ENCODE results near the gene ATAD2B. TPM values are rescaled to one million over a fixed set of nuclear protein-coding genes. Genes with fewer than 3 reads are reported as not detected.

The ATAD2B gene
- total RNA-seq (ENCODE audit: low replicate concordance) = 7.5 and 8.6 TPM in 2 replicates

DNA sequence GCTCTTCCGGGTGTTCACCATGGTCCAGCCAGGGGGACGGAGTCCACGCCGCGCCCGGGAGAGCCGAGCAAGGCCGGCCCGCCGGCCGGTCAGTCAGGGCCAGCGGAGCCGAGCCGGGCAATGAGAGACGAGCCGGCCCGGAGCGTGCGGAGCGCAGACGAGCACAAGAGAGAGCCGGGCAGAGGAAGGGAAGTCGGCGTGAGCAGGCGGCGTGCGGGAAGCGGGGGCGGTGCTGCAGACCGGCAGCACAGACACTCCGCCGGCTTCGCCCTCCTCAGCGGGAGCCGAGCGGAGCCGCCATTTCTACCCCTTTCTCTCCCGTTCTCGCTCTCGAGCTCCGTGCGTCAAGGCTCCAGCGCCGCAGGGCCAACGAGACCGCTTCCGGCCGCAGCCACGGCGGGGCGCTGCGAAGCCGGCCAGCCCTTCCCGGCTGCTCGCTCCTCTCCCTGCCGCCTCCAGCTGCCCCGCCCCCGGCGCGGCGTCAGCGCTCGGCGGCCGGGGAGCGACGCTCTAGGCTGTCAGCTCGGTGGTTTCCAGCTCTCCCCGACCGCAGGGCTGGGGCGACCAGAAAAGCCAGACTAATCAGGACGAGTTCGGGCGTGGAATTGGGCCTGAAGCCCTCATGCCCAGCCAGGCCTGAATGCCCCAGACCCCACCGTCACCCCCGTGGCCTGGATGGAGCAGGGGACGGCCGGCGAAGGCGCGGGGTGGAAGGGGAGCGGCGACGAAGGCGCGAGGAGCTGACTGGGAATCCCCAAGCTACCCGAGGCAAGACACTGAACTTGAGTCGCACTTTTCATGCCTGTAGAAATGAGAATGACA, at the start of gene ATAD2B:
ATAD2B (minus strand) TSS at position 374 of the 822 bp plus-strand sequence; CDS start at position 21, 353 bp downstream.

GRCh38 chr2:23939987-23940717, 13.2 kb upstream of the ATAD2B start, which contains the start of gene UBXN2A:
Gene UBXN2A (plus strand): TSS chr2:23940463. CDS start chr2:23958315, 17,852 bp downstream.

Other genes starting within 250 kb of the ATAD2B start
- gene UBXN2A, start 13.3 kb upstream of the ATAD2B start, total RNA-seq (ENCODE audit: low replicate concordance) = 5.0 and 9.8 TPM in 2 replicates
- gene MFSD2B, start 83.0 kb upstream of the ATAD2B start, total RNA-seq (ENCODE audit: low replicate concordance) = 0.08 and 0.35 TPM in 2 replicates
- 8.1 and 13.7 TPM in 2 replicates for gene WDCP, start 120.3 kb upstream of the ATAD2B start, total RNA-seq (ENCODE audit: low replicate concordance)
- 5.5 and 21.6 TPM in 2 replicates for gene FKBP1B, start 122.6 kb upstream of the ATAD2B start, total RNA-seq (ENCODE audit: low replicate concordance)
- gene SF3B6, start 149.2 kb upstream of the ATAD2B start, total RNA-seq (ENCODE audit: low replicate concordance) = 89.5 and 156 TPM in 2 replicates
- gene TP53I3, start 157.7 kb upstream of the ATAD2B start, total RNA-seq (ENCODE audit: low replicate concordance) = 18.8 and 42.2 TPM in 2 replicates
- gene PFN4, start 196.2 kb upstream of the ATAD2B start, total RNA-seq (ENCODE audit: low replicate concordance) = 0.60 TPM in 1 of 2 replicates, not detected in the other
- gene FAM228B, start 196.3 kb upstream of the ATAD2B start, total RNA-seq (ENCODE audit: low replicate concordance) = 4.4 and 5.7 TPM in 2 replicates
- gene FAM228A, start 247.9 kb upstream of the ATAD2B start, total RNA-seq (ENCODE audit: low replicate concordance) = 0.23 and 2.3 TPM in 2 replicates